ENCODE results near the gene AUTS2. TPM values are rescaled to one million over a fixed set of nuclear protein-coding genes. Genes with fewer than 3 reads are reported as not detected.

AUTS2 gene
- total and polyA plus RNA-seq, 11 donors = 3.4 to 14.0 (median 7.3) TPM

- WGBS, 4 donors = 84 to 96% (median 93%) methylated on average over 7 of the region's 7 CpGs
- Histone ChIP-seq H3K27ac (no peak overlapping the region), H3K4me3 (no peak overlapping the region), H3K27me3 (no peaks in the 10 kb centered on the region), H3K9me3 (peaks cover 0 to 12% (median 0%) of the 10 kb centered on the region in 12 donors), H3K4me1 (peaks cover 0 to 9% (median 0%) of the 10 kb centered on the region in 12 donors), H3K36me3 (no peaks in the 10 kb centered on the region)
- TF ChIP-seq CTCF (IDR thresholded peaks at IDR 0.05) = no peak
- no peak for TF ChIP-seq POLR2A (IDR thresholded peaks at IDR 0.05)
- no peak for ATAC-seq
- DNase-seq = no peak
- intact Hi-C loops (cut with DNase I) = no loop called here
These were observed 1132.3 kb downstream of the AUTS2 start for GRCh38 chr7:70730451-70731110.

GRCh38 chr7:70733090-70733489, 1134.8 kb downstream of the AUTS2 start:
- Histone ChIP-seq H3K36me3 (no peaks in the 10 kb centered on the region), H3K4me1 (peaks cover 0 to 30% (median 14%) of the 10 kb centered on the region in 12 donors), H3K4me3 (no peak overlapping the region), H3K27ac (no peak overlapping the region), H3K27me3 (no peaks in the 10 kb centered on the region), H3K9me3 (peaks cover 0 to 12% (median 0%) of the 10 kb centered on the region in 12 donors)
- DNase-seq (no peak), ATAC-seq (no peak)
- WGBS, 4 donors = 89 to 98% (median 92%) methylated on average over 2 of the region's 2 CpGs
- intact Hi-C loops (cut with DNase I) = no loop called here
- TF ChIP-seq POLR2A (IDR thresholded peaks at IDR 0.05) (no peak), CTCF (IDR thresholded peaks at IDR 0.05) (no peak)

- ATAC-seq (no peak), DNase-seq (no peak)
- TF ChIP-seq POLR2A (IDR thresholded peaks at IDR 0.05) (no peak), CTCF (IDR thresholded peaks at IDR 0.05) (no peak)
- H3K4me3 ChIP-seq = no peak overlapping the region
- no peaks in the 10 kb centered on the region for H3K27me3 ChIP-seq
- 69 to 86% (median 76%) methylated on average over 2 of the region's 2 CpGs for WGBS, 4 donors
- H3K9me3 ChIP-seq = peaks cover 0 to 12% (median 0%) of the 10 kb centered on the region in 12 donors
- H3K36me3 ChIP-seq = no peaks in the 10 kb centered on the region
- intact Hi-C loops (cut with DNase I) = no loop called here
- H3K4me1 ChIP-seq = peaks cover 0 to 38% (median 16%) of the 10 kb centered on the region in 12 donors
- no peak overlapping the region for H3K27ac ChIP-seq
These were observed 1136.1 kb downstream of the AUTS2 start for GRCh38 chr7:70734411-70734810.

- intact Hi-C loops (cut with DNase I) = no loop called here
- H3K27ac ChIP-seq = no peak overlapping the region
- DNase-seq (no peak), ATAC-seq (no peak)
- TF ChIP-seq CTCF (IDR thresholded peaks at IDR 0.05) = no peak
- no peak for TF ChIP-seq POLR2A (IDR thresholded peaks at IDR 0.05)
- 87 to 93% (median 92%) methylated on average over 11 of the region's 11 CpGs for WGBS, 4 donors
- H3K4me3 ChIP-seq = no peak overlapping the region
- H3K36me3 ChIP-seq = no peaks in the 10 kb centered on the region
- H3K9me3 ChIP-seq = peaks cover 0 to 7% (median 0%) of the 10 kb centered on the region in 12 donors
- no peaks in the 10 kb centered on the region for H3K27me3 ChIP-seq
- peaks cover 0 to 41% (median 19%) of the 10 kb centered on the region in 12 donors for H3K4me1 ChIP-seq
These were observed 1137.0 kb downstream of the AUTS2 start for GRCh38 chr7:70735313-70735712.
